GM18526 (cell line): ENCODE measurements around the gene DNASE2B.

Experiments
- POLR2A ChIP-seq: IDR thresholded peaks from 3 replicates; pipeline ENCODE4 v1.6.1; 2011; ENCODE audit not compliant: insufficient read length; ENCODE audit errors: extremely low read depth

DNASE2B gene, protein sequence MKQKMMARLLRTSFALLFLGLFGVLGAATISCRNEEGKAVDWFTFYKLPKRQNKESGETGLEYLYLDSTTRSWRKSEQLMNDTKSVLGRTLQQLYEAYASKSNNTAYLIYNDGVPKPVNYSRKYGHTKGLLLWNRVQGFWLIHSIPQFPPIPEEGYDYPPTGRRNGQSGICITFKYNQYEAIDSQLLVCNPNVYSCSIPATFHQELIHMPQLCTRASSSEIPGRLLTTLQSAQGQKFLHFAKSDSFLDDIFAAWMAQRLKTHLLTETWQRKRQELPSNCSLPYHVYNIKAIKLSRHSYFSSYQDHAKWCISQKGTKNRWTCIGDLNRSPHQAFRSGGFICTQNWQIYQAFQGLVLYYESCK

DNA sequence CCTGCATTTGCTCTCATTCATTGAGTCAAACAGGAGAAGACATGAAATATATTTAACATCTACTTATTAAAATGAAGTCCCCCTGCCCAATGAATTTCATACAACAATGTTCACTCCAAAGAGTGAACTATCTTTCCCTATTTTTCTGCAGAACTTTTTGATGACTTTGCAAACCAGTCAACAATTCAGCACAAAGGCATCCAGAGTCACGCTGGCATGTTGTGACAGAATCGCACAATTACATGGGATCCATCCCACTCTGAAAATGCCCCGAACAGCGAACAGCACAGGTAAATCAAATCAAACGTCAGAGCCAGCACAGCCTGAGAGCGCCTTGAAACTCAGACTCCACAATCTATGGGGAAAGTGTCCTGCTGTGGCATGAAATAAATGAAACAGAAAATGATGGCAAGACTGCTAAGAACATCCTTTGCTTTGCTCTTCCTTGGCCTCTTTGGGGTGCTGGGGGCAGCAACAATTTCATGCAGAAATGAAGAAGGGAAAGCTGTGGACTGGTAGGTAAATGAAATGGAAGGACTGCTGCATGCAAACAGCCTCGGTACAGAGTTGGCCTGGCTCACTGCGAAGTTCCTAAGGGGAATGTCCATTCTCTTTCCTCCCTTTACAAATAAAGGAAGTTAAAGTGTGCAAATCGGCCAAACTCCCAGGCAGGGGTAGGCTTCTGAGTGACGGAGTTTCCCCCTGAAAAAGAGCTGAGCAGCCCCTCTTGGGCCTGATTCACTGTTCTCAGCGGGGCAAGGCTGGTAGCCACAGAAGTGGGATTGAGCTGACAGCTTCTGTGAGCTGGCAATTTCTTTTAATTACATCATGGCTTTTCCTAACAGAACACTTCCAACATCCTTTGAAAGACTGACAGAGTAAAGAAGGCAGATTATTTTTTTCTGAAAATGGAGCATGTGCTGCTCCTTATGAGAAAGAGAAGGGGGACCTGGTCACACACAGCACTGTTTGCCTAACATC, at the start of gene DNASE2B:
Gene DNASE2B, plus strand, starts transcription at position 310 of the 981 bp plus-strand sequence. Its CDS starts 81 bp downstream, at position 391.
- TF ChIP-seq POLR2A: no peak

DNA sequence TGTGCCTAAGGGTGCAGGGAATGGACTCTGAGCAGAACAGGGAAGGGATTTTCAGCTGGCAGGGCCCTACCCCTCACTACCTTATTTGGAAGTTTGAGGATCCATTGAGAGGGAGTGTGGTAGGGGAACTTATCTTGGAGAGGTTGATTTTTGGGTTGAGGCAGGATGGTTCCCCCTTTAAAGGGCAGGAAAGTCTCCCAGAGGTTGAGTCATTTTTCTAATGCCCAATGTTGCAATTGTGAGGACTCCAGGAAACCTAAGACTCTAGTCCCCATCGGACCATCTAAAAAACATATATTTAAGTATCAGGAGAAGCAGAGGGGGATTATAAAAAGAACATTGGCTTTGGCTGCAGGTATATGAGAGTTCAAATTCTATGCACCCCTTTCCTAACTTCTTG, 49.5 kb upstream of the DNASE2B start:
- TF ChIP-seq POLR2A: no peak

DNA sequence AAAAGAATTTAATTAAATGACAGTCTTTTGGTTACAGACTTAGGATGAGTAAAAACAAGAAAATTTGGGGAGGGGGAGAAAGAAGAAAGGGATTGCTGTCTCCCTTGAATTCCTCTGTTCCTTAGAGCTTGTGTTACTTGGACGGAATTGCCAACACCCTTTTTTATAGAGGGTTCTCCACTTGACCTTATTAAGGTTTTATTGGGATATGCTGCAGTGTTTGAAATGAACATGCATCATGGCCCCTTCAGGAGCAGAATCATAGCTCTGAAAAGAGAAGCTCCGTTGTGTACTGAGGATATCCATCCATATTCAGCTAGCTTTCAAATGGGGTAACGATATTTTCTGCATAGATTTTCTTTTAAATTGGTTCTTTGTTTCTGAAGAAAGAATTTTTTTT, 48.2 kb upstream of the DNASE2B start:
- TF ChIP-seq POLR2A: no peak

DNA sequence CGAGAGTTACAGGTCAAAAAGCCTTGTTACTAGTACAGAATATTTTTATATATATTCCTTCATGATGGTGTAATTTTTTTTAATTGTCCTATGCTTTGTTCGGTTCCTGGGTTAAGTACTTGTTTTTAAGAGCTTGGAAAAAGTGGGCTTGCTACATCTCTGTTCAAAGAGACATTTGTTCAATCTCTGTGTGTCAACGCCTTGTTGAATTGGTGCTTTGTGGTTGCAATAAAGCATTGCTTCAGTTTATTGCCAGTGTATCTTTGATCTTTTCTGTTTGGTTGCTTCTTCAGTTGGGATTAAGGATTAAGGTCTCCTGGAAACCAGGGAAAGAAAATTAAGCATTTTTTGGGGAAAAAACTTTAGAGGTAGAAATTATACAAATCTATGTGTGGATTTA, 47.7 kb upstream of the DNASE2B start:
- no peak for TF ChIP-seq POLR2A

DNA sequence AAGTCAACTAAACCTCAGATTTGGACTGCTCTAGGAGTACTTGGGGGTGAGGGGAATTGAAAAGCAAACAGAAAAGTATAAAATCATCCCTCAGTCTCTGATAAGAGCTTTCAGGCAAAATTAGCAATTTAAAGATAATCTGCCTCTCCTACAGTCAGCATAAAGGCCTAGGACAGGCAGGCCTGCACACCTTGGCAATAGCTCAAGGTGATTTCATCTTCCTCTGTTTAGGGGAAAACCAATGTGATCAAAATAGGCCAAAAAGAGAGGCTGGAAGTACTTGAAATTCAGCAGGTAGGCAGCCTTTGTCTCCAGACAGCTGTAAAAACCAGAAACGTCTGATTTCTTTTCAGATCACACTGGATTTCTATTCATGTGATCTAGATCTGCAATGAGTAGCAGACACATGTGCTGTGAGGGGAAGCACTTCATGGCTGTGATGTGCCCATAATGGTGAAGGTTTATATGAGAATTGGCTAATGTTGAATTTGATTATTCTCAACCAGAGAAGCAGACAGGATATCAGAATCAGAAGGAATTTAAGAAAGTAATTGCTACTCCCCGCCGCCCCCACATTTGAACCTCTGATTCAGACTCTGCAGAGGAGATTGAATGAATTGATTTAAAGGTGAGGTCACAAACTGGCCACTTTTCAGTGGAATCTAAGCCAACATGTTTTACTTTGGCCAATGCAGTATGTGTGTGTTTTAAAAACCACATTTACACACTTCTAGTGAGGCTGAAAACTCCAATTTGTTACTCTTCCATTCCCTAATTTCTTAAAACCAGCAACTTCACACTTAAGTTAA, 45.8 kb upstream of the DNASE2B start:
- TF ChIP-seq POLR2A: no peak

DNA sequence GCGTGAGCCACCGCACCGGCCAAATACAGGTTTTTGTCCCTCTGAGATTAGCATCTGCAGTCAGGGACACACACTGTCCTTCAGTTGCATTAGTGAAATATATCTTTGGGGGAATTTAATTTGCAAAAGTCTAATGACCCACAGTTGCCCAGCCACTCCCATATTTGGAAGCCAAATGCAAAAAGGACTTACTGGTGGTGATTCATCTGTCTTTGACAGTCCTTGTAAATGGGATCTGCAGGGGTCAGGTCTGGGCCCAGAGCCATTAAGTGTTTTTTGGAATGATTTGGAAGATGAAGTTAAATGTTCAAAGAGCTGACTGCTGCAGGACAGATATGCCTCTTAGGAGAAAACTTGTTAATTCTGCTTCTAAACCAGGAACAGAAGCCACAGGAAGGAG, 44.6 kb upstream of the DNASE2B start:
- TF ChIP-seq POLR2A: no peak

DNA sequence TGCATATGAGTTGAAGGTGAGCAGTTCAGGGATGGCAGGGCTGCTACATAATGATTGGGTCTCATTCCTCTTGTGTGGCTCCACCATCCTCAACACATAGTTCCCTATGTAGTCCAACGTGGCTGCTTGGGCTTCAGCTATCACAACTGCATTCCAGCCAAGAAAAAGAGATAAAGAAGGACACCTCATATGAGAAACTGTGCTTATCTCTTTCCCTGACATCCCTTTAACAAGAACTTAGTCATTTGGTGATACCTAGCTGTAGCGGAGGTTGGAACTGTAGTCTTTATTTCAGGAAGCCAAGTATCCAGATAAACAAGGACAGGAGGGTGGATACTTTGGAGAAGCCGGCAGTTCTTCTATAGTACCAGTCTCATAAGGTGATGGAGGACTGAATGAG, 42.7 kb upstream of the DNASE2B start:
- TF ChIP-seq POLR2A: no peak

DNA sequence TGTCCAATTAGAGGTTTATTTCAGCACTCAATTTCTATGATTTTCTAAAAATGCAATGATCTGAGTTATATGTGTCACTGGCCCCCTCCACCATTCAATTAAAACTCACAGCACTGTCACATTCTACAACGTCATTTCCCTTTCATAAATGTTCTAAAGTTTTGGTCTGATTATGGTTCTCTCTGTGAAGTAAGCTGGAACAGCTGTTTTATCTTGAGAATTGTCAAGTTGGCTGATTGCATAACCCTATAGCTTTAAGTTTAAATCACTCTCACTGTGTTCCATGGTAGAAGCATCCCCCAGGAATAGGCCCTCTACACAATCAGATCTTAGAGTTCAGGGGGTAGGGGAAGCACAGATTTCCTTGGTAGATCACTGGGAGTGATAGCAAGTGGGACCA, 41.4 kb upstream of the DNASE2B start:
- no peak for TF ChIP-seq POLR2A

DNA sequence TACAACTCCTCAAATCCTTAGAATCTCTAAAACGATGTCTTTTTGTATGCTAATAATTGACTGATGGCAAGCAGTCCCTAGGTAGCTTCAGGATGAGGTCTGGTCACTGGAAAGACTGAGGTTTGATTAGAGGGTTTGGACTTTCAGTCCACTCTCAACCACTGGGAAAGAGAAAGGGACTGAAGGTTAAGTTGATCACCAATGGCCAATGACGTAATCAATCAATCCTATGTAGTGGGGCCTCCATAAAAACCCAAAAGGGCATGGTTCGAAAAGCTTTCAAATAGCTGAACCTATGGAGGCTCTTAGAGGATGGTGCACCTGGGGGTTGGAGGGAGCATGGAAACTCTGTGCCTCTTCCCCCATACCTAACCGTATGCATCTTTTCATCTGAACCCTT, 39.6 kb upstream of the DNASE2B start:
- no peak for TF ChIP-seq POLR2A

DNA sequence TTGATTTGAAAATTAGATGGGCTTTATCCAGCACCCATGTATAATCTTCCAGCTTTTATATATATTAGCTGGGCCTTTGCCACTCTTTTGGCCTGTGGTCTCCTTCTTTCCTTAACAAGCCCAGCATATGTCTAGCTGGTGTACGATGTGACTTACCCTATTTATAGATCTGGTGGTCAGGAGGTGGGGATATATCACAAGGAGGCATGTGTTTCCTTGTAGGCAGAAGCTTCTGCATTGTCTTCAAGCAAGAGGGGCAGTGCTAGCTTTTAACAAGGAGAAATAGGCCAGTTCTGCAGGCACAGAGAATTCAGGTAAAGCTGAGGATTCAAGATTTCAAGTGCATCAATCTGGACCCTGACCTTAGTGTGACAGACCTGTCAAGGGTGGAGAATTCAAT, 38.0 kb upstream of the DNASE2B start:
- TF ChIP-seq POLR2A: no peak

DNA sequence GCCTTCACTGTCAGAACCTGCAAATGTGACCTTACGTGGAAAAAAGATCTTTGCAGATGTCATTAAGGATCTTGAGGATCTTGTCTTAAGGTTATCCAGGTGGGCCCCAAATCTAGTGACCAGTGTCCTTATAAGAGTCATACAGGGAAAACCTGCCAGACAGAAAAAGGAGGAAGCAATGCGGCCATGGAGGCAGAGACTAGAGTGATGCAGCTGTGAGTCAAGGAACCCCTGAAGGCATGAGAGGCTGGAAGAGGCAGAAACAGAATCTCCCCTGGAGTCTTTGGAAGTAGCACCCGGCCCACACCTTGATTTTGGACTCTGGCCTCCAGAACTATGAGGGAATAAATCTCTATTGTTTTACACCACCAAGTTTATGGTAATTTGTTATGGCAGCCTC, 36.5 kb upstream of the DNASE2B start:
- TF ChIP-seq POLR2A: no peak

DNA sequence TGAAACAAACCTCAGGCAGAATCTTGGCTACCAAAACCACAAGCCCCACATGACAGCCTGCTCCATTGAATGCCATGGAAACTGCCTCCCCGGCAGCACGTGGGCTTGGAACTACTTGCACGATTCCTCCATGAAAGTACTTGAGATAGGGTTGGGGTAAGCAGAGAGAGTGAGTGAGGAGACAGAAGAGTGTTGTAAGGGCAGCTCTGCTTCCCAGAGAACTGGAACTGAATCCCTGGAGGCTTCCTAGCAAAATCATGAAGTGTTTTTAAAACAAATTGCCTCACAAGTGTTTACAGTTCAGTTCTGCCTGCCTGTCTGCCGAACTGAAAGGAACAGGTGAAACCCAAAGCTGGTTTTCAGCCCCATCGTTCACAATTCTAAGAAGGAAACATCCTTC, 35.3 kb upstream of the DNASE2B start:
- TF ChIP-seq POLR2A: no peak

DNA sequence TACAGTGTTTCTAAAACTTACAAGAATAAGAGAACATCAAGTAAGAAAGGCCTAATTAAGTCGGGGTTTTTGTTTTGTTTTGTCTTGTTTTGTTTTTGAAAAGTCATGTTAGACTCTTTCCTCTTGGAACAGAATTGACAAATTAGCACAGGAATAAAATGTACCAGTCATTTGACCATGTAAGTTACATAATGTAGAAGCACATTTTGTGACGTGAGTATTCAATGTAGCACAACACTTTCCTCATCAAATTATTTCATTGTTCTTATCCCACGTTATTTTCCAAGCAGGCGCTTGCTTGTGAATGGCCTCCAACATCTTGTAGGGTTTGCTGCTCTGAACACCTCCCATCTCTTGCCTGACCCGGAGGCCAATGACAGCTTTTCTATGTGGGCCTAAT, 34.7 kb upstream of the DNASE2B start:
- TF ChIP-seq POLR2A: no peak

DNA sequence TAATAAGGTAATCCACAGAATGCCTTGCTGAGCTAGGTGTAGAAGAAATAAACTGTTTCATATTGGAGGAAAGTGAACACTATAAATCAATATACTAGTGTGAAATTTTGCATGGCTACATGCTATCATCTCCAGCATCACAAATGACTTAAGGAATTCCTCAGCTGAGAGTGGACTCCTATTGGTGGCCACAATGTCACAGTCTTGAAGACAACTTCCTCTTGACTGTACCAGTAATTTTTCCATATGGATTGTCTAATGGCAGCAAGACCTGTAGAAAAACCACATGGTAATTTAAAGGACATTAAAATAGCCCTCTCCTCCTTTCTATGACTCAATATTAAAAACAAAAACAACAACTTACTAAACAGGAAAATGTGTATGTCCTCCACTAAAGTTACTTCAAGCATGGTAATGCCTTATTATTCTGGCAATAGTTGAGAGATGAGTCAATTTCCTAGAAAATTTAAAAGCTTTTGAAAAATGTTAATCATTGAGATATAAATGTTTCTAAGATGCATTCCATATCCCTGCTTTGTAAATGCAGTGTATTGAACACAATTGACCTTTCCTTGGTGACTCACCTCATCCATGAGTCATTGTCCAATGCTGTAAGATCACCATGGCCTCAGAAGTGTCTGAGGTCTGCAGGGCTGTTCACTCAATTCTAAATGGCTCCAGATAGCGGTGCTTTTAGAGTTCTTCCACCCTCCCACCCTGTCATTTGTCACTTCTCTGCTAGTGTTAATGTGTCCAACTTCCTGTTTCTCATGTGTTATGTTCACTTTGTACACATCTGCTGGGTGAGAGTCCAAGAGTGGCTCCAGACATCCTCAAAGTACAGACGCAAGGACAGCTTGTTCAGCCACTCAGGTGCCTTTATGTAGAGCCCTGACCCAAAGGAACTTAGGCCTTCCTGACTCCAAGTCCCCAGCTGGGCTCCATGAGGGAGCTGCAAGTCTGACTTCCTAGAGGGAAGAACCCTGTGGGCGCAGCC, 32.8 kb upstream of the DNASE2B start:
- TF ChIP-seq POLR2A: no peak
